CD4-positive, alpha-beta T cell (primary cell): ENCODE data around the gene DHDH. TPM values are rescaled to one million over a fixed set of nuclear protein-coding genes. Genes with fewer than 3 reads are reported as not detected.
"Not testable (repeated sequence)": the region's sequence is repeated elsewhere in the genome, so short reads cannot be mapped to it uniquely, and the experiment has no call there.

Source experiments
- ATAC-seq: fragments of 200-7000 bp; cut with Tn5 transposase; one replicate; pipeline ENCODE4 v1.10.0; 2022; ENCODE audit warnings: mild to moderate bottlenecking; ENCODE audit not compliant: poor library complexity
- CTCF ChIA-PET: fragments of 350-600 bp; sonication (Branson Sonifier 250); formaldehyde crosslinking; loops from one replicate; lab custom pipeline; 2021; ENCODE audit warnings: antibody characterized with exemption, inconsistent platforms; lab: Charles Lee
- POLR2A ChIA-PET: fragments of 350-600 bp; sonication (Branson Sonifier 250); formaldehyde crosslinking; loops from one replicate; lab custom pipeline; 2021; ENCODE audit warnings: antibody characterized with exemption, inconsistent platforms; lab: Charles Lee
- DNase-seq, 14 experiments: peaks; one replicate each; pipeline ENCODE4 v3.0.0-alpha.2; 2013 to 2020; ENCODE audit warnings: mixed read lengths in 2 of 14
- H3K27ac ChIP-seq, 2 donors: one replicate each; pipeline versions ENCODE4 v1.5.1 to v1.7.0; 2013; ENCODE audit warnings: low read length in 2 of 2, low read depth in 1 of 2, mild to moderate bottlenecking in 1 of 2
- H3K27me3 ChIP-seq, 2 experiments: 1 replicate in 1 of 2; 2 replicates in 1 of 2; pipeline versions ENCODE4 v1.6.1 to v1.7.0; 2013; ENCODE audit warnings: low read length in 2 of 2, control low read depth in 1 of 2, mild to moderate bottlenecking in 1 of 2, moderate library complexity in 1 of 2; ENCODE audit not compliant: insufficient read depth in 2 of 2, control insufficient read depth in 1 of 2
- H3K36me3 ChIP-seq: one replicate; pipeline ENCODE4 v1.6.1; 2013; ENCODE audit warnings: low read length, control low read depth; ENCODE audit not compliant: insufficient read depth
- H3K4me1 ChIP-seq: one replicate; pipeline ENCODE4 v1.6.1; 2013; ENCODE audit warnings: low read length, control low read depth; ENCODE audit not compliant: insufficient read depth
- H3K4me3 ChIP-seq: one replicate; pipeline ENCODE4 v1.5.1; 2013; ENCODE audit warnings: mild to moderate bottlenecking, low read length, moderate library complexity
- H3K9me3 ChIP-seq, 2 experiments: 1 replicate in 1 of 2; 2 replicates in 1 of 2; pipeline versions ENCODE4 v1.6.1 to v1.7.0; 2013; ENCODE audit warnings: low read length in 2 of 2, mild to moderate bottlenecking in 2 of 2, control low read depth in 1 of 2, moderate library complexity in 1 of 2; ENCODE audit not compliant: control insufficient read depth in 1 of 2, insufficient read depth in 1 of 2
- H3K27ac Mint-ChIP-seq: one replicate; pipeline ENCODE4 v1.8.0; 2020; ENCODE audit warnings: mixed read lengths
- H3K27me3 Mint-ChIP-seq: one replicate; pipeline ENCODE4 v1.8.0; 2021; ENCODE audit warnings: mixed read lengths
- H3K36me3 Mint-ChIP-seq: one replicate; pipeline ENCODE4 v1.8.0; 2021; ENCODE audit warnings: low read depth, mixed read lengths
- H3K4me1 Mint-ChIP-seq: one replicate; pipeline ENCODE4 v1.8.0; 2021; ENCODE audit warnings: low read depth, mixed read lengths
- H3K4me3 Mint-ChIP-seq: one replicate; pipeline ENCODE4 v1.8.0; 2020; ENCODE audit warnings: mild to moderate bottlenecking, mixed read lengths
- H3K9me3 Mint-ChIP-seq: one replicate; pipeline ENCODE4 v1.8.0; 2020; ENCODE audit warnings: mixed read lengths
- CTCF ChIP-seq: fragments of 200-600 bp; IDR thresholded peaks from one replicate; pipeline ENCODE4 v1.8.0; 2022; ENCODE audit warnings: antibody characterized with exemption, mild to moderate bottlenecking
- intact Hi-C, 2 experiments: fragments of 100-400 bp; cut with DNase I in 1 of 2; cut with micrococcal nuclease in 1 of 2; formaldehyde crosslinking; loops; one replicate each; pipeline versions ENCODE4 v1.15.1 to v1.9.0; 2023 to 2025; cut with DNase I, micrococcal nuclease
- total RNA-seq, 174 experiments: library from RNA in 2 of 174; stranded (reverse) in 2 of 174; gene quantifications; one replicate each; pipeline ENCODE4 v1.2.3 and lab custom pipeline; 2021 to 2026

DHDH gene
- total RNA-seq, 2 experiments from 2014 or later, result 1.1 to 1.8 TPM

GRCh38 chr19:48918071-48918470, 15.4 kb upstream of the DHDH start:
- H3K27me3 Mint-ChIP-seq, result no peaks in the 10 kb centered on the region
- H3K4me1 Mint-ChIP-seq, result no peaks in the 10 kb centered on the region
- ATAC-seq (no peak), DNase-seq (no peak)
- POLR2A ChIA-PET, result interaction anchor here (0.6 to 1.2 kb wide), 3 partner anchors 15 to 761 kb away, joined by 3 to 5 read pairs (median 5); partner anchors contain the start of genes DHDH and NUCB1
- CTCF ChIA-PET, result no interaction called here
- Histone ChIP-seq H3K36me3 (peaks cover 65% of the 10 kb centered on the region), H3K27ac (no peak overlapping the region), H3K4me1 (no peaks in the 10 kb centered on the region), H3K4me3 (no peak overlapping the region), H3K27me3 (no peaks in the 10 kb centered on the region), H3K9me3 (no peaks in the 10 kb centered on the region)
- no peak for TF ChIP-seq CTCF
- intact Hi-C loops, result no loop called here
- no peak overlapping the region for H3K4me3 Mint-ChIP-seq
- no peak overlapping the region for H3K27ac Mint-ChIP-seq
- peaks cover 61% of the 10 kb centered on the region for H3K36me3 Mint-ChIP-seq
- no peaks in the 10 kb centered on the region for H3K9me3 Mint-ChIP-seq

GRCh38 chr19:48918801-48919247, 14.7 kb upstream of the DHDH start:
- Histone ChIP-seq H3K4me3 (no peak overlapping the region), H3K27ac (no peak overlapping the region), H3K4me1 (no peaks in the 10 kb centered on the region), H3K9me3 (no peaks in the 10 kb centered on the region), H3K27me3 (no peaks in the 10 kb centered on the region), H3K36me3 (peaks cover 57% of the 10 kb centered on the region)
- H3K9me3 Mint-ChIP-seq, result no peaks in the 10 kb centered on the region
- H3K27ac Mint-ChIP-seq, result no peak overlapping the region
- POLR2A ChIA-PET, result interaction anchor here (0.6 to 1.2 kb wide), 3 partner anchors 14 to 761 kb away, joined by 3 to 5 read pairs (median 5); partner anchors contain the start of genes DHDH and NUCB1
- DNase-seq (peak in 4 of 14 experiments; percentile 5 to 48 (median 22)), ATAC-seq (peak; percentile 79)
- peaks cover 59% of the 10 kb centered on the region for H3K36me3 Mint-ChIP-seq
- no peaks in the 10 kb centered on the region for H3K27me3 Mint-ChIP-seq
- no peak for TF ChIP-seq CTCF
- intact Hi-C loops, result no loop called here
- H3K4me3 Mint-ChIP-seq, result no peak overlapping the region
- CTCF ChIA-PET, result no interaction called here
- no peaks in the 10 kb centered on the region for H3K4me1 Mint-ChIP-seq

GRCh38 chr19:48919271-48919670, 14.2 kb upstream of the DHDH start:
- H3K9me3 ChIP-seq, H3K4me1 ChIP-seq, H3K27me3 Mint-ChIP-seq, ATAC-seq, H3K9me3 Mint-ChIP-seq, DNase-seq, H3K27ac ChIP-seq, H3K27me3 ChIP-seq, H3K27ac Mint-ChIP-seq, H3K4me1 Mint-ChIP-seq, H3K4me3 ChIP-seq, CTCF ChIA-PET, H3K4me3 Mint-ChIP-seq, intact Hi-C loops: not testable (repeated sequence)
- peaks cover 54% of the 10 kb centered on the region for H3K36me3 ChIP-seq
- POLR2A ChIA-PET, result interaction anchor here (1.1 to 1.2 kb wide), 2 partner anchors 14 to 19 kb away, joined by 5 read pairs; partner anchors contain the start of genes DHDH and NUCB1
- H3K36me3 Mint-ChIP-seq, result peaks cover 55% of the 10 kb centered on the region

- Mint-ChIP-seq H3K36me3 (peaks cover 46% of the 10 kb centered on the region), H3K27me3 (no peaks in the 10 kb centered on the region), H3K27ac (no peak overlapping the region), H3K4me1 (no peaks in the 10 kb centered on the region), H3K9me3 (no peaks in the 10 kb centered on the region), H3K4me3 (no peak overlapping the region)
- intact Hi-C loops, result no loop called here
- no peak for DNase-seq
- ATAC-seq, result no peak
- no peaks in the 10 kb centered on the region for H3K4me1 ChIP-seq
- CTCF ChIA-PET, result interaction anchor here (1.3 kb wide), 1 partner anchor 45 kb away, joined by 3 read pairs; no protein-coding TSS in a partner anchor
- POLR2A ChIA-PET, result no interaction called here
- no peaks in the 10 kb centered on the region for H3K27me3 ChIP-seq
- peaks cover 43% of the 10 kb centered on the region for H3K36me3 ChIP-seq
- no peak overlapping the region for H3K4me3 ChIP-seq
- no peak overlapping the region for H3K27ac ChIP-seq
- H3K9me3 ChIP-seq, result no peaks in the 10 kb centered on the region
- no peak for TF ChIP-seq CTCF
These were observed 12.6 kb upstream of the DHDH start for GRCh38 chr19:48920949-48921348.
